IMR-90 (cell line): ENCODE measurements around the gene TRAF3IP1. TPM values are rescaled to one million over a fixed set of nuclear protein-coding genes. Genes with fewer than 3 reads are reported as not detected.

Source experiments
- ATAC-seq: fragments of 200-7000 bp; cut with Tn5 transposase; 2 replicates; pipeline ENCODE4 v1.9.1; 2020; ENCODE audit warnings: low read depth, mild to moderate bottlenecking, moderate library complexity
- BruUV-seq: library from RNA; stranded (reverse); fragments of 400-500 nt; replicated peaks from 2 replicates; lab custom pipeline; 2021; lab: Mats Ljungman, UMichigan
- CTCF ChIA-PET: fragments of 300-600 bp; formaldehyde crosslinking; extraction: SDS; loops from one replicate; lab custom pipeline; 2021; ENCODE audit warnings: antibody characterized with exemption; lab: Yijun Ruan, JAX
- POLR2A ChIA-PET: fragments of 300-600 bp; sonication (Branson Sonifier 250); formaldehyde crosslinking; loops from one replicate; lab custom pipeline; 2022; ENCODE audit warnings: antibody characterized with exemption; ENCODE audit not compliant: unreplicated experiment; lab: Charles Lee
- DNase-seq: peaks from one replicate; pipeline ENCODE4 v3.0.0; 2013
- H2AFZ ChIP-seq: replicated peaks from 2 replicates; pipeline ENCODE3; 2013; ENCODE audit warnings: low read length, mild to moderate bottlenecking; ENCODE audit not compliant: poor library complexity
- H2AK5ac ChIP-seq: 2 replicates; pipeline ENCODE4 v1.6.1; 2013; ENCODE audit warnings: low read depth, low read length, inconsistent platforms
- H2AK9ac ChIP-seq: replicated peaks from 2 replicates; pipeline ENCODE3; 2013; ENCODE audit warnings: mild to moderate bottlenecking, low read depth, low read length, moderate library complexity; ENCODE audit not compliant: poor library complexity
- H2BK120ac ChIP-seq: 2 replicates; pipeline ENCODE4 v1.6.1; 2013; ENCODE audit warnings: low read depth, low read length, inconsistent platforms
- H2BK15ac ChIP-seq: 3 replicates; pipeline ENCODE4 v1.6.1; 2013; ENCODE audit warnings: low read depth, low read length, inconsistent platforms
- H2BK20ac ChIP-seq: 2 replicates; pipeline ENCODE4 v1.6.1; 2013; ENCODE audit warnings: low read depth, mild to moderate bottlenecking, inconsistent platforms, low read length, moderate library complexity
- H2BK5ac ChIP-seq: 2 replicates; pipeline ENCODE4 v1.6.1; 2013; ENCODE audit warnings: mild to moderate bottlenecking, low read depth, low read length, inconsistent platforms; ENCODE audit not compliant: poor library complexity, severe bottlenecking
- H3K14ac ChIP-seq: replicated peaks from 2 replicates; pipeline ENCODE4 v1.6.1; 2013; ENCODE audit warnings: low read depth, low read length, inconsistent platforms
- H3K18ac ChIP-seq: 2 replicates; pipeline ENCODE4 v1.6.1; 2013; ENCODE audit warnings: low read depth, low read length, control low read depth
- H3K23ac ChIP-seq: 2 replicates; pipeline ENCODE4 v1.6.1; 2013; ENCODE audit warnings: low read depth, low read length, inconsistent platforms
- H3K27ac ChIP-seq: 2 replicates; pipeline ENCODE4 v1.5.1; 2013; ENCODE audit warnings: mild to moderate bottlenecking, control low read depth, low read length; ENCODE audit not compliant: insufficient read depth
- H3K27me3 ChIP-seq: 2 replicates; pipeline ENCODE4 v1.6.1; 2013; ENCODE audit warnings: low read length; ENCODE audit not compliant: control insufficient read depth, insufficient read depth
- H3K36me3 ChIP-seq: 2 replicates; pipeline ENCODE4 v1.6.1; 2013; ENCODE audit warnings: low read length, mixed read lengths; ENCODE audit not compliant: control insufficient read depth, insufficient read depth
- H3K4ac ChIP-seq: 2 replicates; pipeline ENCODE4 v1.6.1; 2013; ENCODE audit warnings: low read depth, low read length, inconsistent platforms
- H3K4me1 ChIP-seq: 2 replicates; pipeline ENCODE4 v1.6.1; 2013; ENCODE audit warnings: low read length, mixed read lengths; ENCODE audit not compliant: control insufficient read depth, insufficient read depth
- H3K4me2 ChIP-seq: 2 replicates; pipeline ENCODE4 v1.6.1; 2013; ENCODE audit warnings: low read depth, mild to moderate bottlenecking, control low read depth, low read length, moderate library complexity
- H3K4me3 ChIP-seq: 2 replicates; pipeline ENCODE4 v1.5.1; 2013; ENCODE audit warnings: low read depth, mild to moderate bottlenecking, control low read depth, low read length, moderate library complexity; ENCODE audit not compliant: insufficient read depth
- H3K56ac ChIP-seq: 2 replicates; pipeline ENCODE4 v1.6.1; 2013; ENCODE audit warnings: low read length, inconsistent platforms; ENCODE audit not compliant: insufficient read depth; ENCODE audit errors: extremely low read depth
- H3K79me1 ChIP-seq, 2 experiments: 2 replicates each; pipeline ENCODE4 v1.6.1; 2013; ENCODE audit warnings: low read length in 2 of 2, inconsistent platforms in 1 of 2, low read depth in 1 of 2
- H3K9ac ChIP-seq: 2 replicates; pipeline ENCODE4 v1.6.1; 2013; ENCODE audit warnings: low read depth, low read length, control low read depth
- H3K9me1 ChIP-seq: 2 replicates; pipeline ENCODE4 v1.6.1; 2013; ENCODE audit warnings: low read length, inconsistent platforms; ENCODE audit not compliant: insufficient read depth
- H3K9me3 ChIP-seq: 2 replicates; pipeline ENCODE4 v1.6.1; 2013; ENCODE audit warnings: low read length; ENCODE audit not compliant: control insufficient read depth, insufficient read depth
- H4K20me1 ChIP-seq: 2 replicates; pipeline ENCODE4 v1.6.1; 2013; ENCODE audit warnings: low read length, inconsistent platforms; ENCODE audit not compliant: insufficient read depth
- H4K5ac ChIP-seq: 2 replicates; pipeline ENCODE4 v1.6.1; 2013; ENCODE audit warnings: mild to moderate bottlenecking, low read depth, low read length, control low read depth
- H4K8ac ChIP-seq, 2 experiments: 2 replicates each; pipeline ENCODE4 v1.6.1; 2013; ENCODE audit warnings: low read depth in 2 of 2, low read length in 2 of 2, control low read depth in 1 of 2, inconsistent platforms in 1 of 2
- H4K91ac ChIP-seq: 2 replicates; pipeline ENCODE4 v1.6.1; 2013; ENCODE audit warnings: low read depth, low read length, inconsistent platforms; ENCODE audit not compliant: insufficient read depth
- NFE2L2 ChIP-seq: fragments of 150-350 bp; IDR thresholded peaks from 2 replicates; pipeline ENCODE4 v1.6.1; 2016; ENCODE audit warnings: low read depth, mild to moderate bottlenecking, low read length
- RCOR1 ChIP-seq: IDR thresholded peaks from 2 replicates; pipeline ENCODE4 v1.6.1; 2012; ENCODE audit warnings: mild to moderate bottlenecking, low read length, improper control_type of control experiment; ENCODE audit not compliant: insufficient replicate concordance
- USF2 ChIP-seq: fragments of 150-350 bp; IDR thresholded peaks from 2 replicates; pipeline ENCODE4 v1.6.1; 2017; ENCODE audit warnings: mild to moderate bottlenecking, antibody characterized with exemption, low read length, low read depth
- WGBS, 2 experiments: methylation state at CpG; one replicate each; pipeline versions ENCODE4 v1.1.5 to v1.1.7; 2013; ENCODE audit warnings: missing lambda C conversion rate in 2 of 2; ENCODE audit not compliant: insufficient read length in 1 of 2; ENCODE audit errors: extremely low coverage in 2 of 2; 5-methylcytosine and 5-hydroxymethylcytosine counted together
- dilution Hi-C: fragments of 300-500 bp; cut with HindIII; formaldehyde crosslinking; loops from one replicate; pipeline ENCODE4 v1.14.3; 2018; ENCODE audit warnings: low sequenced_read_pairs; ENCODE audit not compliant: unreplicated experiment
- in situ Hi-C: fragments of 300-500 bp; cut with MboI; formaldehyde crosslinking; loops from 3 replicates; pipeline ENCODE4 v1.14.3; 2019; ENCODE audit warnings: low sequenced_read_pairs, inconsistent platforms, mixed read lengths
- intact Hi-C: fragments of 100-400 bp; cut with micrococcal nuclease; formaldehyde crosslinking; loops from 2 replicates; pipeline ENCODE4 v1.10.0; 2022
- polyA plus RNA-seq, 3 experiments: library from polyadenylated mRNA; depleted of rRNA; stranded (reverse); fragments of >200 nt; gene quantifications; 2 replicates each; pipeline ENCODE4 v1.2.3, GENCODE V29; 2012; ENCODE audit warnings: low replicate concordance in 1 of 3
- total RNA-seq: library from RNA; depleted of rRNA; stranded (reverse); fragments of >200 nt; gene quantifications from 2 replicates; pipeline ENCODE4 v1.2.3, GENCODE V29; 2012

TRAF3IP1 gene
- total and polyA plus RNA-seq, 2 of the 4 experiments (the other 2 are of a cell fraction), result 5.9 to 8.3 TPM

- H3K18ac ChIP-seq, result peak overlapping the region; percentile 66; the same call in 1 of the 2 replicates
- H3K4me2 ChIP-seq, result peak overlapping the region; percentile 41; the same call in 1 of the 2 replicates
- no peak overlapping the region for H4K91ac ChIP-seq
- H2BK15ac ChIP-seq, result no peak overlapping the region; the same call in 2 of the 3 replicates
- ChIA-PET CTCF (no interaction called here), POLR2A (no interaction called here)
- H4K5ac ChIP-seq, result peak overlapping the region; percentile 52; the same call in 1 of the 2 replicates
- H3K4me1 ChIP-seq, result peaks cover 13% of the 10 kb centered on the region
- no TSS peak for BruUV-seq
- H3K36me3 ChIP-seq, result no peaks in the 10 kb centered on the region
- H3K9ac ChIP-seq, result no peak overlapping the region; the same call in 1 of the 2 replicates
- 0 out of 2 replicates have a peak overlapping the region, but pooled peaks have one; percentile 4 for H3K56ac ChIP-seq
- peak overlapping the region; percentile 47; the same call in 1 of the 2 replicates for H2BK120ac ChIP-seq
- WGBS, 2 experiments, result 68% methylated on average over 3 of the region's 6 CpGs; no CpG with 5 or more reads in 1 of the 2 experiments
- H3K27me3 ChIP-seq, result no peaks in the 10 kb centered on the region
- H2AFZ ChIP-seq, result no peak overlapping the region
- H2AK9ac ChIP-seq, result no peak overlapping the region
- peak overlapping the region; percentile 22 for H2BK5ac ChIP-seq
- ATAC-seq (peak; percentile 48), DNase-seq (peak; percentile 69)
- H3K4ac ChIP-seq, result peak overlapping the region; percentile 33
- H3K4me3 ChIP-seq, result no peak overlapping the region
- no peak overlapping the region for H3K23ac ChIP-seq
- H3K9me3 ChIP-seq, result no peaks in the 10 kb centered on the region; the same call in 1 of the 2 replicates
- intact Hi-C loops (no loop called here), dilution Hi-C loops (no loop called here), in situ Hi-C loops (no loop called here)
- peak overlapping the region in 1 of 2 experiments; percentile 10; a peak in 1 of 4 replicates for H4K8ac ChIP-seq
- H3K27ac ChIP-seq, result peak overlapping the region; percentile 71
- H3K79me1 ChIP-seq, result 0 out of 4 replicates have a peak, but pooled peaks cover 0 to 2% of the 10 kb centered on the region in 2 experiments
- no peak overlapping the region; the same call in 1 of the 2 replicates for H2AK5ac ChIP-seq
- H2BK20ac ChIP-seq, result peak overlapping the region; percentile 48; the same call in 1 of the 2 replicates
- H4K20me1 ChIP-seq, result no peaks in the 10 kb centered on the region
- TF ChIP-seq USF2 (no peak), RCOR1 (no peak), NFE2L2 (0 out of 2 replicates have a peak, but pooled peaks have one; percentile 6)
- 0 out of 2 replicates have a peak overlapping the region, but pooled peaks have one; percentile 3 for H3K14ac ChIP-seq
- peaks cover 8% of the 10 kb centered on the region; the same call in 1 of the 2 replicates for H3K9me1 ChIP-seq
Observed at GRCh38 chr2:238418196-238418998, 98.1 kb downstream of the TRAF3IP1 start.
